Measurements from ENCODE around the gene TMEM37. TPM values are rescaled to one million over a fixed set of nuclear protein-coding genes. Genes with fewer than 3 reads are reported as not detected.

The TMEM37 gene
- total RNA-seq, 1 experiment from 2014 or later = 2.3 TPM

GRCh38 chr2:119480718-119481142 lies 49.1 kb downstream of the TMEM37 start:
- TF ChIP-seq EZH2phosphoT487 (IDR thresholded peaks at IDR 0.05; ENCODE audit: borderline replicate concordance) (no peak), RAD21 (IDR thresholded peaks at IDR 0.05; ENCODE audit: low read depth) (no peak)
- POLR2A ChIA-PET = no interaction called here
- H3K4me1 ChIP-seq (ENCODE audit: control insufficient read depth in 1 of 2, insufficient read depth in 2 of 2, low read length in 2 of 2) = peaks cover 0 to 7% of the 10 kb centered on the region in 2 experiments; a peak in 2 of 4 replicates
- BruUV-seq (replicated peaks) = no TSS peak
- intact Hi-C loops (cut with micrococcal nuclease) = no loop called here
- H3K9ac ChIP-seq (ENCODE audit: low read length) = no peak overlapping the region
- ATAC-seq = no peak
- H4K20me1 ChIP-seq (ENCODE audit: insufficient read depth) = no peaks in the 10 kb centered on the region
- H2AFZ ChIP-seq (ENCODE audit: low read depth, low read length, poor library complexity, severe bottlenecking) = no peak overlapping the region
- DNase-seq (ENCODE audit: low read depth, low spot score) = no peak
- H3K79me2 ChIP-seq (ENCODE audit: insufficient read depth, low read length) = no peaks in the 10 kb centered on the region
- H3K4me2 ChIP-seq (ENCODE audit: low read length) = no peak overlapping the region
- no peaks in the 10 kb centered on the region for H3K9me3 ChIP-seq (ENCODE audit: control insufficient read depth in 1 of 2, insufficient read depth in 1 of 2, low read depth in 1 of 2, low read length in 2 of 2)
- H3K27ac ChIP-seq (ENCODE audit: low read depth, low read length) = no peak overlapping the region
- H3K9me2 ChIP-seq (ENCODE audit: insufficient read depth) = no peaks in the 10 kb centered on the region
- CTCF ChIA-PET = no interaction called here
- H3K36me3 ChIP-seq (ENCODE audit: control insufficient read depth in 1 of 2, insufficient read depth in 2 of 2, low read length in 2 of 2) = no peaks in the 10 kb centered on the region
- RAD21 ChIA-PET (ENCODE audit: low non-redundant PET in 1 of 2, low total read pairs in 2 of 2, uncharacterized antibody in 2 of 2, unreplicated experiment in 2 of 2) = no interaction called here
- no peaks in the 10 kb centered on the region for H3K27me3 ChIP-seq (ENCODE audit: insufficient read depth, low read length)
- H3K4me3 ChIP-seq (replicated peaks in 1 of 2; ENCODE audit: low read depth in 1 of 2, low read length in 2 of 2) = no peak overlapping the region

DNA sequence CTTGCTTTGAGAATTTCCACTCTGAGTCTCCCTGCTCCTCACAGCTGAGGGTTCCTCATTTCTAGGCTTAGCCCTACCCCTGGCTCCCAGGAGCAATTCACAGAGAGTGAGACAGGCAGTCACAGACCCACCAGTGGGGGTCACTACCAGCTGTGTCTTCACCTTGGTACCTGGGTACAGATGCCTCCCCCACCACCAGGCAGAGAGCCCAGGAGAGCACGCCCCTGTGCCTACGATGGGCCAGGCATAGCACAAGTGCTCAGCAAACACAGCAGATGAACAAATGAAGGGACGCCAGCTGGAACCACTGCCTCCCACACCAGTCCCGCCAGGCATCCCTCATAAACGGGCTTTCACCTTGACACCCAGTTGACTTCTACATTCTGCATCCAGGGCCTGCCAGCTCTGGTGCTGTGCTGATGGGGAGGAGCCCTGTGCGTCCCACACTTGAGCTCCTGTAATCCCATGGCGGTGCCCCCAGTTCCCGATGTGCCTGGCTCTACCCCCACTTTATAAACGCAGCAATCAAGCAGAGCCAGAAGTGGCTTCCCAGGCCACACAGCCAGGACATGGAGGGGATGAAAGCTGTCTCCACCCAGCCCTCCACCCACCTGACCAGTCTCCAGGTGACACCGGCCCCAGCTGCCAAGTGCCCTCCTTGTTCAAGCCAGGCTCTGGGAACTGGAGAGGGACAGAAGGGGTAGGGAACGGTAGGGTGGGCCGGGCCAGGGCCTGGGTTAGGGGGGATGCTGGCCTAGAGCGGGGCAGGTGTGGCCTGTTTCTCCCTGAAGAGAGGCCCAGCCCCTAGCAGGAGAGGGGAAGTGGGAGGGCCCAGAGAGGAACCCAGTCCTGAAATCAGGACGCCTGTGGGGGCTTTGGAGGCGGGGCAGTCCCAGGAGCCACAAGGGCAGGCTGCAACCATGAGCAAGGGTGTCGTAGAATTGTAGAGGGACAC lies 50.1 kb downstream of the TMEM37 start:
- no TSS peak for BruUV-seq (replicated peaks)
- Histone ChIP-seq H2AFZ (ENCODE audit: low read depth, low read length, poor library complexity, severe bottlenecking) (no peak overlapping the region), H3K36me3 (ENCODE audit: control insufficient read depth in 1 of 2, insufficient read depth in 2 of 2, low read length in 2 of 2) (no peaks in the 10 kb centered on the region), H3K79me2 (ENCODE audit: insufficient read depth, low read length) (no peaks in the 10 kb centered on the region), H3K9me2 (ENCODE audit: insufficient read depth) (no peaks in the 10 kb centered on the region), H4K20me1 (ENCODE audit: insufficient read depth) (no peaks in the 10 kb centered on the region), H3K9me3 (ENCODE audit: control insufficient read depth in 1 of 2, insufficient read depth in 1 of 2, low read depth in 1 of 2, low read length in 2 of 2) (no peaks in the 10 kb centered on the region), H3K27ac (ENCODE audit: low read depth, low read length) (no peak overlapping the region), H3K4me3 (replicated peaks in 1 of 2; ENCODE audit: low read depth in 1 of 2, low read length in 2 of 2) (no peak overlapping the region), H3K4me1 (ENCODE audit: control insufficient read depth in 1 of 2, insufficient read depth in 2 of 2, low read length in 2 of 2) (peaks cover 0 to under 1% of the 10 kb centered on the region in 2 experiments; a peak in 1 of 4 replicates), H3K9ac (ENCODE audit: low read length) (no peak overlapping the region), H3K27me3 (ENCODE audit: insufficient read depth, low read length) (no peaks in the 10 kb centered on the region), H3K4me2 (ENCODE audit: low read length) (no peak overlapping the region)
- intact Hi-C loops (cut with micrococcal nuclease) = no loop called here
- POLR2A ChIA-PET = no interaction called here
- CTCF ChIA-PET = no interaction called here
- ATAC-seq (no peak), DNase-seq (ENCODE audit: low read depth, low spot score) (no peak)
- RAD21 ChIA-PET (ENCODE audit: low non-redundant PET in 1 of 2, low total read pairs in 2 of 2, uncharacterized antibody in 2 of 2, unreplicated experiment in 2 of 2) = no interaction called here
- TF ChIP-seq SP1 (IDR thresholded peaks at IDR 0.05; ENCODE audit: low read depth) = no peak
- no peak for TF ChIP-seq ZBTB33 (IDR thresholded peaks at IDR 0.05; ENCODE audit: extremely low read depth, insufficient replicate concordance, low read length)
- no peak for TF ChIP-seq SIN3A (IDR thresholded peaks at IDR 0.05; ENCODE audit: low read depth)
- TF ChIP-seq CBX3 (IDR thresholded peaks at IDR 0.05; ENCODE audit: low read depth) = no peak
- TF ChIP-seq ZNF274 (IDR thresholded peaks at IDR 0.05; ENCODE audit: low read depth, low read length) = no peak
- TF ChIP-seq POLR2A (IDR thresholded peaks at IDR 0.05; ENCODE audit: borderline replicate concordance, extremely low read depth, insufficient read depth, insufficient read length) = no peak
- no peak for TF ChIP-seq POLR2AphosphoS5 (IDR thresholded peaks at IDR 0.05; ENCODE audit: low read depth, low read length)
- TF ChIP-seq EGR1 (IDR thresholded peaks at IDR 0.05; ENCODE audit: low read depth) = no peak
- no peak for TF ChIP-seq RAD21 (IDR thresholded peaks at IDR 0.05; ENCODE audit: low read depth)
- TF ChIP-seq, protein P1, sequence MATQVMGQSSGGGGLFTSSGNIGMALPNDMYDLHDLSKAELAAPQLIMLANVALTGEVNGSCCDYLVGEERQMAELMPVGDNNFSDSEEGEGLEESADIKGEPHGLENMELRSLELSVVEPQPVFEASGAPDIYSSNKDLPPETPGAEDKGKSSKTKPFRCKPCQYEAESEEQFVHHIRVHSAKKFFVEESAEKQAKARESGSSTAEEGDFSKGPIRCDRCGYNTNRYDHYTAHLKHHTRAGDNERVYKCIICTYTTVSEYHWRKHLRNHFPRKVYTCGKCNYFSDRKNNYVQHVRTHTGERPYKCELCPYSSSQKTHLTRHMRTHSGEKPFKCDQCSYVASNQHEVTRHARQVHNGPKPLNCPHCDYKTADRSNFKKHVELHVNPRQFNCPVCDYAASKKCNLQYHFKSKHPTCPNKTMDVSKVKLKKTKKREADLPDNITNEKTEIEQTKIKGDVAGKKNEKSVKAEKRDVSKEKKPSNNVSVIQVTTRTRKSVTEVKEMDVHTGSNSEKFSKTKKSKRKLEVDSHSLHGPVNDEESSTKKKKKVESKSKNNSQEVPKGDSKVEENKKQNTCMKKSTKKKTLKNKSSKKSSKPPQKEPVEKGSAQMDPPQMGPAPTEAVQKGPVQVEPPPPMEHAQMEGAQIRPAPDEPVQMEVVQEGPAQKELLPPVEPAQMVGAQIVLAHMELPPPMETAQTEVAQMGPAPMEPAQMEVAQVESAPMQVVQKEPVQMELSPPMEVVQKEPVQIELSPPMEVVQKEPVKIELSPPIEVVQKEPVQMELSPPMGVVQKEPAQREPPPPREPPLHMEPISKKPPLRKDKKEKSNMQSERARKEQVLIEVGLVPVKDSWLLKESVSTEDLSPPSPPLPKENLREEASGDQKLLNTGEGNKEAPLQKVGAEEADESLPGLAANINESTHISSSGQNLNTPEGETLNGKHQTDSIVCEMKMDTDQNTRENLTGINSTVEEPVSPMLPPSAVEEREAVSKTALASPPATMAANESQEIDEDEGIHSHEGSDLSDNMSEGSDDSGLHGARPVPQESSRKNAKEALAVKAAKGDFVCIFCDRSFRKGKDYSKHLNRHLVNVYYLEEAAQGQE (IDR thresholded peaks at IDR 0.05; ENCODE audit: low read depth) = no peak
- TF ChIP-seq YY1 (IDR thresholded peaks at IDR 0.05; ENCODE audit: extremely low read depth, insufficient replicate concordance, low read depth, low read length) = no peak
- no peak for TF ChIP-seq MAX (IDR thresholded peaks at IDR 0.05)
- no peak for TF ChIP-seq ZFX (IDR thresholded peaks at IDR 0.05)

Measured in HCT116 (cell line).